Inferior parietal cortex (tissue), 1 donor: ENCODE results near the gene TMEM235.

Experiments used
- DNase-seq: peaks from one replicate; pipeline ENCODE4 v3.0.0-alpha.2; 2016; ENCODE audit errors: extremely low spot score

The TMEM235 gene

DNA sequence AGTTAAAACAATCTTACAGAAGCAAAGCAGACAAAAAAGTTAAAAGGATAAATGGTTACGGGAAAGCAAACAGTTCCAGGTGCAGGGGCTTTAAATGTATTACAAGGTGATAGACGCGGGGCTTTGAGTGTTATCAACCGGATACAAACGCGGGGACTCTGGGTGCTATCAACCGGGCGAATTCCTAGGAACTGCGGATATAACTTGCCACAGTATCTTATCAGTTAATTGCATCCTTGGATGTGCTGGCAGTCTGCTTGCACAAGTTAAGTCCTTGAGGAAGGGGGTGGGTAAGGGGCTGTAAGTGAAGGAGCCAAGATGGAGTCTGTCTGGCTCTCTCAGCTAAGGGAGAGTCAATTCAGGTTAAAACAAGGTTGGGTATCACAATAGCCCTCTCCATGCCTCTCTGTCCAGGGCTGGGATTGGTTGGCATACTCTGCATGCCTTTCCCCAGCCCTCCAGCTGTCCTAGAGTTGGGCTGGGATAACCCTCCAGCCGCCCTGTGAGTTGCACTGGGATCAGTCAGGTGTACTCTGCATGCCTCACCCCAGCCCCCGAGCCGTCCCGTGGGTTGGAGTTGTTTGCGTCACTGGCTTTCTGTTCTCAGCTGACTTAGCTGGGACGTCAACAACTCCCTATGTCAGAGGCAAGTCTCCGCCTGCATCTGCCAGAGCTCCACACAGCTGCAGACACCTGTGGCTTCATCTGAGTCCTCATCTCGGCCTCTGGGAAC, 40.9 kb downstream of the TMEM235 start:
- no peak for DNase-seq

DNA sequence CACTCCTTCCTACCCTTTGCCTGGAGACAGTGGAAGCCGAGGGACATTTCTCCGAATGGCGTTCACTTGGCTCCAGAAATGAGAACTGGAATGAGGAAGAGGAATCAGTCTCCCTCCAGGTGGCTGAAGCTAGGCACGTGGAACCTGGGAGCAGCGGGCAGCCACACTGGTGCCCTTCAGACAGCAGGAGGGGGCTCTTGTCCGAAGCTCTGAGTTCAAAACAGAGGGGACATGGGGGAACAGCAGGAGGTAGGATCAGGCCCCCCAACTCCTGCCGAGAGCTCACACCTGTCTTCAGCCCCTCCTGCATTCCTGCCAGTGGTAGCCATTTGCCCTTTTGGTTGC, 41.5 kb downstream of the TMEM235 start:
- no peak for DNase-seq

DNA sequence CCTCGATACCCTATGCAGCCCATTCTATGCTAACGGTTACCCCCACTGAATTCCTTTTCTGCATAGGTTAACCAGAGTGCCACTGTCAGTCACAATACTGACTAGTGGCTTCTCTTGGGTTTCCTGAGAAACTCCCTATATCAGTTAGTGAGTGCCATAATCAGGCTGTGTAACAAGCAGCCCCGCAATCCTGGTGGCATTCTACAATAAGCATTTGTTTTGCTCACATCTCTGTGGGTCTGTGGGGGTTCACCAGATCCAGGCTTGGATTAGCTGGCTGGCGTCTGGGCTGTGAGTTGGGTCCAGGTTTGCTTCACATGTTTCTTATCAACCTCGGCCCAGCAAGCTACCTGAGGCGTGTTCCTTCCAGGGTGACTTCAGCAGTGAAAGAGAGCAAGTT, 42.4 kb downstream of the TMEM235 start:
- no peak for DNase-seq

DNA sequence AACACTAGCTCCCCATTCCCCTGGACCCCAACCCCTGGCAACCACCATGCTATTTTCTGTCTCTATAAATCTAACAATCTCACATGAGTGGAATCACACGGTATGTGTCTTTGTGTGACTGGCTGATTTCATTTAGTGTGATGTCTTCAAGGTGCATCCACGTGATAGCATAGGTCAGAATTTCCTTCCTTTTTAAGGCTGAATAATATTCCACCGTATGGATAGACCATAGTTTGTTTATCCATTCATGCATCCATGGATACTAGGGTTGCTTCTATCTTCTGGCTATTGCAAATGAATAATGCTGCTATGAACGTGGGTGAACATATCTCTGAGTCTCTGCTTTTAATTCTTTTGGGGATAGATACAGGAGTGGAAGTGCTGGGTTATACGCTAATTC, 43.9 kb downstream of the TMEM235 start:
- no peak for DNase-seq

DNA sequence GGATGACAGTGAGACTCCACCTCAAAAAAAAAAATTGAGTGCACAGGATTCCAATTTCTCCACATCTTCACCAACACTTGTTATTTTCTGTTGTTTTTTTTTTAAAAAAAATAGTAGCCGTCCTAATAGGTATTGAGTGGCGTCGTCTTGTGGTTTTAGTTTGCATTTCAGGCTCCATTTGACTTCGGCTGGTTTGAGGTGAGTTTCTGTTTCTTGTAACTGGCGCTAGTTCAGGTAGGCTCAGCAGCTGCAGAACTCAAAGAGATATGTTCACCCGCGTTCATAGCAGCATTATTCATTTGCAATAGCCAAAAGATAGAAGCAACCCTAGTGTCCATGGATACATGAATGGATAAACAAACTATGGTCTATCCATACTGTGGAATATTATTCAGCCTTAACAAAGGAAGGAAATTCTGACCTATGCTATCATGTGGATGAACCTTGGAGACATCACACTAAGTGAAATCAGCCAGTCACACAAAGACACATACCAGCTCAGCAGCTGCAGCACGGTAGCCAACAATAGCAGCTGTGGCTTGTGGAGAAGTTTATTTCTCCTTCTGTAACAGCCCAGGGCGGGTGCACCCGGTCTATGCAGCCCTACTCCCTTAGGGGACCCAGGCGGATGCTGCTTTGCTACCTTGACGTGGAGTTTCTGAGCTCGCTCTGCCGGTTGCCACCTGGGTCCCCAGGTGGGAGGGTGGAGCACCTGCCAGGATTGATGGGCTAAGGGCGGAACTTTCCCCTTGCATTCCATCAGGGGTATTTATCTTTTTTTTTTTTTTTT, 44.9 kb downstream of the TMEM235 start:
- no peak for DNase-seq

DNA sequence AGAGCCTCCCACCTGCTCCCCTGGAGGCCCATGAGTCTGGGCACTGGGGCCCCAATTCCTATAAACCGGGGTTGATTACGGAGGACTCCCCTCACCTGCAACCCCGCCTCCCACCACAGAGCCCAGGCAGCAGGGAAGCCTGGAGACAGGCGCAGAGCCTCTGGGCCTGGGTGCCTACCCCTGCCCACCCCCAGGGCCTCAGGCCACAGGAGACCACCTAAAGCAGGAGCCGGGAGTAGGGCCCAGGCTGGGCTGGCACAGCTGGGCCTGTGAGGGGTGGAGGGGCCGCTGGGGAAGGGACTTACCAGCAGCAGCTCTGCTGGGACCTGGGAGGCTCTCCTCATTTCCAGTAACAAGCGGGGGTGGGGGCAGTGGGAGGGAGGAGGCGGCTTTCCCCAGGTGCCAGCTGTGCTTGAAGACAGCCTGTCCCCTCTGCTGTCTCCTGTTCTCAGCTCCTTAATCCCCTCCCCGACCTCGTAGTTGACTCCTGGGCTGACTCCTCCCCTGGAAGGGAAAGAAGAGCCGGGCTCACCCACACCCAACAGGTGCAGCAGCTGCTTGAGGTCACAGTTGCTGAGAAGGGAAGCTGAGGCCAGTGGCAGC, 46.8 kb downstream of the TMEM235 start:
- DNase-seq = no peak

DNA sequence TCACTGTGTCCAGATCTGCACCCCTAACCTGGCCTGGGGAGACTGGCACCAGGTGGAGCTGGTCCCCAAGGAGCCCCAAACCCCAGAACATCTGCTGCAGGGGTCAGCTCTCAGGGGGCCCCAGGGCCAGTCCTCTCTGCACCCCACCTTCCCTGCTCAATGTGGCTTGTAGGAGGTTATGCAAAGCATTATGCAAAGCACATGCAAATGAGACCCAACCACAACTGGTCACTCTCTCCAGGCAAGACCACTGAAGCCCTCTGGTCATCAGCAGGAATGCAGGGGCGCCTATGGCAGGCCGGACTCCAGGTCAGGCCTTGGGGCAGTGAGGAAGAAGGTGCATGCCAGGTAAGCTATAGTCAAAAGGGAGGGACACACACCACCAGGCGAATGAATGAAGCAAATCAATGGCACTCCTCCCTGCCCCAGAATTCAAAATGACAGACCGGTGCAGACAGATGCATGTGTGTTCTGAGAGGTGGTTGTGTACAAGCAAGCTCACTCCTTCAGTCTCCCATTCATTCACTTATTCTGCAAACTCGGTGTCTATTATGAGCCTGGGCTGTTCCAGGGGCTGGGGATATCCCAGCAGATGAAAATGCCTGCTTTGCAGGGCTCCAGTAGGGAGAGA, 48.0 kb downstream of the TMEM235 start:
- no peak for DNase-seq

DNA sequence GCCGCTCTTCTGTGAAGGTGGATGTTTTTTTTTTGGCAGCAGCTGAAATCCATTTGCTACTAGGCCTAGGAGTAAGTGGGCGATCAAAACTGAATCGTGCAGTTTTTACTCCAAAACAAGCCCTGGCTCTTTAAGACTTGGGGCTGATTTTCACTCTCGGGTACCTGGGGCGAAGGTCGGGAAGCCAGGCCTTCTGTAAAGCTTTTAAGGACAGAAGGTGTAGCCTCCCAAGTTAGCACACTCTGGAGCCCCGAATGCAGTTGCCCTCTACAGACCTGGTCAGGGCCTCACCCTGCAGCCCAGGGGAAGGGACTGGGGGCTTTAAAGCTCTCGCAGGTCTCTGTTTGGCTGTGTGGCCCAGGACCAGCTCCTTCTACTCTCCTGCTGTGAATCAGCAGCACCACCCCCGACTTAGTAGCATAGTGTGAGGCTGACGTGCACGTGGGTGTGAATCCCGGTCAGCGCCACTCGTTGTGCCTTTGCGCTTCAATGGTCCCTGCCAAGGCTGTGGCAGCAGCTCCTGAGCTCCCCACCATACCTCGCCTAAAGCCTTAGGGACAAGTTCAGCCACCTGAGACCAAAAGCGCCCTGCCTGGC, 49.9 kb downstream of the TMEM235 start:
- DNase-seq = no peak

DNA sequence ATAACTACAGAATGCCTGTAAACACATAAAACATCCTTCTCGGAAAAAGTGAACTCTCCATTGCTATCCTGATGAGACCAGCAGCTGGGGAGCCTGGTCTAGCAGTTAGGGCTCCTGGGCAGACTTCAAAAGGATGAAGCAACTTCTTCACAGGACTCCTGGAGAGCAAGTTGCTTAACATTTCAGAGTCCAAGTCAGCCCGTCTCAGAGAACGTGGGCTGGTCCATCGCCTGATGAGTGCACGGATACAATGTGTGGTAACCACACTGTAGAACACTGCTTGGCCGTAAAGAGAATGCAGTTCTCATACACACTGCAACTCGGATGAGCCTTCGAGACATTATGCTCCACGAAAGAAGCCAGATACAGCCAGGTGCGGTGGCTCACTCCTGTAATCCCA, 52.7 kb downstream of the TMEM235 start:
- no peak for DNase-seq

DNA sequence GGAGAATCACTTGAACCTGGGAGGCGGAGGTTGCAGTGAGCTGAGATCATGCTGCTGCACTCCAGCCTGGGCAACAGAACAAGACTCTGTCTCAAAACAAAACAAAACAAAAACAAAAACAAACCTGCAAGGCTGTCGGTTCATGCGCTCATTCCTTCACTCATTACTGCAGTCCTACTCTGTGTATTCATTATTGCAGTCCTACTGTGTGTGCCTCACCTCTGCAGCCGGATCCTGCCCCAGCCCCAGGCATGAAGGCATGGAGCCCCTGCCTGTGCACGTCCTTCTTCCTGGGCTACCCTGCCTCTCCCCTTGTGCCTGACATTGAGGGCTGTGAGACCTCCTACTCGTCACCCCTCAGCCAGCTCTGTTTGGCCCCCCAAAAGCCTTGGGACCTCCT, 57.6 kb downstream of the TMEM235 start:
- no peak for DNase-seq

DNA sequence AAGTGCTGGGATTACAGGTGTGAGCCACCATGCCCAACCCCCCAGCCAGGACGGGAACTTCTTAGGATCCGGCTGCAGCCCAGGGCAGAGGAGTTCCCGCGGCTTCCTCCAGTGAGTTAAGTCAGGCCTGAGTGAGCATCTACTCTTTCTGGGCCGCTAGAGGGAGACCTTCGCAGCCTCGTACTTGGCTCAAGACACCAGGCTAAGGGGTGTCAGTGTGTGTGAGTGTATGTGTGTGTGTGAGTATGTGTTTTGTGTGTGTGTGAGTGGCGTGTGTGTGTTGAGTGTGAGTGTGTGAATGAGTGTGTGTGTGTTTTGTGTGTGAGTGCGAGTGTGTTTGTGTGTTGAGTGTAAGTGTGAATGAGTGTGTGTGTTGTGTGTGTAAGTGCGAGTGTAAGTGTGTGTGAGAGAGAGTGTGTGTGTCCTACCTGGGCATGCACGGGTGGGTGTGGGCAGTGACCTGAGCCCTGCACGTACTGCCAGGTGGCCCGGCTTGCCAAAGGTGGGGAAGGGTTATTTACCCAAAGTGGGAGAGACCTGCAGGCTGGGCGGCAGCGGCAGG, 58.5 kb downstream of the TMEM235 start:
- peak; percentile 83 for DNase-seq
